CD1c-positive myeloid dendritic cell (primary cell): Measurements from ENCODE around the gene EXT2.

Experiments
- DNase-seq: peaks from one replicate; pipeline ENCODE4 v3.0.0-alpha.2; 2016; ENCODE audit errors: extremely low spot score

Gene EXT2

GRCh38 chr11:44165432-44165831 lies 70.0 kb downstream of the EXT2 start:
- DNase-seq = no peak

- no peak for DNase-seq
These were observed 71.6 kb downstream of the EXT2 start for GRCh38 chr11:44167046-44167445.

- no peak for DNase-seq
These were observed 76.0 kb downstream of the EXT2 start for GRCh38 chr11:44171518-44171917.

- no peak for DNase-seq
These were observed 77.5 kb downstream of the EXT2 start for GRCh38 chr11:44172966-44173365.

DNA sequence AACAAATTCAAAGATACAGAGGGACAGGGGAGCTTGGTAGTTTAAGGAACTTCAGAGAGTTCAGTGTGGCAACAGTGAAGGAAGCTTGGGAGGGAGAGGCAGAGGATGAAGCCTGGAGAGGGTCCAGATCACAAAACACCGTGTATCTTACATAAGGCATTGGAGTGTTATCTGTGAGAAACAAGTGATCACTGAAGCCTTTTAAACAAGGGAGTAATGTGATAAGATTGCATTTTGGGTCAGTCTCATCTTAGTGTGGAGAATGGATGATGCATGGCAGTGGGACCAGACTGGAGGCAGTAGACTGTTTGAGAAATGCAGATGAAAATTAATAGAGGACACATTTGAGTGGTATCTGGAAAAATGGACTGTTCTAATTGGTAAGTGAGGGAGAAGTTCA lies 79.4 kb downstream of the EXT2 start:
- no peak for DNase-seq

DNA sequence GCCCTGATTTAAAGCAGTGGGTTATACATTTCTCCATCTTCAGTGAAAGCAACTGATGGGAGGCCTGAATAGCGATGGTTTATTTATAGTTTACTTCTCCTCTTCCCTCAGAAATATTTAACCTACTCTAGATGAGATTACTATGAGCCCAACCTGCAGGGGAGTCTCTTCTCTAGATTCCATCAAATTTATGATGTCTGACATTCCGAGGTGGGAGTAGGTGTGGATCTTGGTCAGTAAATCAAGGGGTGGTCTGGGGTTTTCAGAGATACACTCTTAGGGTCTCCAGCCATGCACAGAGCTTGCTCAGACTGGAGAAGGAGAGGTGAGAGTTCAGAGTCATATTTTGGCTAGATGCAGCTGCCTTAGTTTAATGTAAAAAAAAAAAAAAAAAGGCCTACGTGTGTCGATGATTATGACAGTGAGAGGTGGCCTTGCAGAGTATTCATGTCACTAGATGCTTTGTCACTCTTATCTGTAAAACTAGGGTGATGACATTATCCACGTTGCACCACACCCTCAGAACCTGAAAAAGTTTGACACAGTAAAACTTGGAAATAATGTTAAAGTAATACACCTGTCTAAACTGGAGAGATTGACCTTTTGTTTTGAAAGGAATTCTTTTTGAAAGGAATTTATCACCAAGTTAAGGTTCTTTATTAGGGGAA lies 81.2 kb downstream of the EXT2 start:
- DNase-seq = no peak

DNA sequence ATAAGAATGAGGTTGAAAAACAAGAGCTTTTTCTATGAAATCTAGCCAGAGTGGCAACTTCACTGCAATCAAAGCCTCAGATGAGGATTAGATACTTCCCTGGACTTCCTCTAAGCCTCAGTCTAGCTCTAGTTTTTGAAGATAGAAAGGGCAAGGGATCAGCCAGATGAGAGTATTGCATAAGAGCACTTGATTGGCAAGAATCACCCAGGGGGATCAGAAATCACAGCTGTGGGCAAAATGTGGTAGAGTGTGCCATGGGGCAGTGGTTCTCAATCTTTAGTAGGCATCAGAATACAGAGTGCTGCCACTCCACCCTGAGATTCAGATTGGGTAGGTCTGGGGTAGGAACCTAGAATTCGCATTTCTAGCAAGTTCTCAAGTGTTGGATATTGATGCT lies 82.4 kb downstream of the EXT2 start:
- no peak for DNase-seq

DNA sequence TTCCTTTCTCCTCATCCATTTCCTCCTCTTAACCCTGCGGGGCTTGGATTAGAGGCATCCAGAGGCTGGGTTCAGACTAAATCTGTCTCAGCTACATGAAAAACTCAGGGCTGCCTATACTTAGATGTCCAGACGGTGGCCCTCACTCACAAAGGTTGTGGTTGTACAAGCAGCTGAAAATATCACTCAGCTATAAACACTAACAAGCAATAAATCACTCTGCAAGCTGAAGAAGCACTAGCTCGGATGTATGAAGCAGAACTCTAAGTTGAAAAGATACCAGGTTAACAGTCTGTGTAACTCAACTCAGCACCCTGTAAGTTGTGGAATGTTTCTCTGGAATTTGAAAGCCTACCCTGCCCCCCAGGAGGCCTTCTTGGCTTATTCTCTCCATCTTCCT lies 82.9 kb downstream of the EXT2 start:
- no peak for DNase-seq

DNA sequence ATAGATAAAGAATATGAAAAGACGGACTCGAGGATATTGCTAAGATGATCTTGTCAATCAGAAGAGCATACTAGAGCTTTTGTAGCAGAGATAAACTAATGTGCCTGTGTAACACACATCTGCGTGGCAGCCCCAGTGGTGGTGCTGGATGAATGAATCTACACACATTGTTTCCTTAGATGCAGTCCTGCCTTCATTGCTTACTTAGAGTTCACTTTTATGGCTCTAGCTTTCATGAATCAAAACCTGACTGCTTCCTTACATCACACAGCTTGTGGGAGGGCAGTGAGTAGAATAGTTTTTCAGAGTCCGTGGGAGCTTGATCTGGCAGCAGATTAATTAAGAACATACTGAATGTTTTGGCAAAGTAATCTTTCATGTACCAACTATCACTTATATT lies 83.7 kb downstream of the EXT2 start:
- DNase-seq = no peak

GRCh38 chr11:44180107-44180506 lies 84.6 kb downstream of the EXT2 start:
- DNase-seq = no peak

- DNase-seq = no peak
These were observed 90.0 kb downstream of the EXT2 start for GRCh38 chr11:44185522-44185921.

GRCh38 chr11:44186321-44186930 lies 90.9 kb downstream of the EXT2 start:
- no peak for DNase-seq

DNA sequence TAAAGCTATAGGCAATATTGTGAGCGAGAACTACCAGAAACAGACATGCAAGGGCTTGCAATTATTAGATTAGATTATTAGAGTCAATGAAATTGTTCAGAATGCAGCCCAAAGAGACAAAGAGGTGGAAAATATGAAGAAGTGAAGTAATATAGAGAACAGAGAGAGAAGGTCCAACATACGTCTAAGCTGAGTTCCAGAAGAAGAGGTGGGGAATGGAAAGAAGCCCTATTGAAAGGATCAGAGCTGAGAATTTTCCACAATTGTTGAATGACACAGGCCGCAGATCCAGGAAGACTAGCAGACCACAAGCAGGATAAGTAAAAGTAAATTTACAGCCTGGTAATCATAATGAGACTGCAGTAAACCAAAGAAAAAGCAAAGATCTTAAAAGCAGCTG lies 93.2 kb downstream of the EXT2 start:
- no peak for DNase-seq

DNA sequence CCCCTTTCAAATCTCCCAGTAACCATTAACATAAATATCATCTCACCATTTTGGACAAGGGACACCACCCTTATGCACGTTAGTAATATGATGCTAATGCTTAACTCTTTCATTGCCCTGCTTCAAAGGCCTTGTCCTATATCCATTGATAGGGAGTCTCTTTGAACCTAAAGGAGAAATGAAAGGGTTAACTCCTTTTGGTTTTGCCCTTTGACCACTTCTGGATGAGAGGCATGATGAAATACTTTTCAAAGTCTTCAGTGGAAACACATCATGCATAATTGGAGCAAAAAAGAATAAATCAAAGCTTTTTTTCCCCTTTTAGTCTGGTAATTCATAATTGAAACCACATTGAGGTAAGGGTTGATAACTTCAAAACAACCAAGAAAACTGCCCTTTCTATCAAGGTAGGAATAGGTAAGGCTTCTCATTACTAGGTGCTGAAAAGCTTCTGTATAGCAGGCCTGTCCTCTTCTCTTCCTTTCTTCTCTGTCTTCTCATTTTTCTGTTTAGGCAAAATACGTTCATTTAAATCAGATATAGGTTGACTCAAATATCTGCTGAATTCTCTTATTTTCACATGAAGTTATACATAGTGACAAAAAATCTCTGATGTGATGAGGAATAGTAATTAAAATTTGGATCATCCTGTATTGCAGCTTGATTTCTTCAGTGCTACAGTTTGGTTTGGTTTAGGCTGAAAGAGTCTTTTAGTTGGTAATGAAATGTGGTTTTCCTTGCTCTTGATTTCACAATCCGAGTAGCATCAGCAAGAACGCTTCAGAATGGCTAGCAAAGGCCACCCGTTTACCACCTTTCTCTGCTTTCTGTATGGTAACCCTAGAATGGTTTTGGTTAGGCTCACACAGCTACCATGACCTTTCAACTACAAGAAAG lies 94.8 kb downstream of the EXT2 start:
- no peak for DNase-seq

DNA sequence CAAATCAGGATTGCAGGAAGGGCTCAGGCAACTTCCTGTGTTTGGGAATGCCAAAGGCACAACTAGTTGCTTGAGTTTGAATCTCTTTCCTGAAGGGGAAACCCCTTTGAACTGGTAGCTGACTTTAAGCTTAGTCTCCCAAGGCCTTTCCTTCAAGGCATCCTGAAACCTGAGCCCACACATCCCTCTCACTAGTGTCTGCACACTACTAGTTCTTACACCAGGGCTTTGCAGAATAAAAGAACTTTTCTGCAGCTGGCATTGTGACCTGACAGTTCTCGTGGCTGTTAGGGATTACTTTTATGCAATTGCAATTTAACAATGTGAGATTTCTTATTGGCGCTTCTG lies 95.4 kb downstream of the EXT2 start:
- DNase-seq = no peak

- no peak for DNase-seq
These were observed 96.0 kb downstream of the EXT2 start for GRCh38 chr11:44191322-44192016.

- no peak for DNase-seq
These were observed 96.5 kb downstream of the EXT2 start for GRCh38 chr11:44192017-44192385.

DNA sequence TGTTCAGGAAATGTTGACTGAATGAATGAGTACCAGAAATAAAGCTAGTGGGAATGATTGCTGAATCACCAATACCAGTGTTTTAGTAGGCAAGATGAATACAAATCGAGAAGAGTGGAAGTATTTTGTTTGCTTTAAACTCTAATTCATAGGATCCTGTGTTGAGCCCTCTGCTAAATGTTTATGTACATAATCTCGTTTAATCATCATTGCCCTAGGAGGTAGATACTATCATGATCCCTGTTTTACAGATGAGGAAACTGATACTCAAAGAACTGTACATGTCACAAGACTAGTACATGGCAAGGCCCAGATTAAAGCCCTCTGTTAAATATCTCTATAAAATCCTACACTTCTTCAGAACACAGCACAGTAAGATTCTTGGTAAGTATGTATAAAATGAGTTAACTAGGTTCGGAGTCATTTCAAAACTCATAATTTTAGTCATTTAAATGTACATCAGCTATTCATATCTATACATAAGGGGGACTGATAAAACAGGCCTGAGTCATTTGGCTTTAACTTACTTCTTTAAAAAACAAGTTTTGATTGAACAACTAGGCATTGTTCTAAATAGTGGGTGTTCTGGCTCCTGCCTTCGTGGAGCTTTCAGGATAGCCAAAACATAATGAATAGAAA lies 97.1 kb downstream of the EXT2 start:
- no peak for DNase-seq

DNA sequence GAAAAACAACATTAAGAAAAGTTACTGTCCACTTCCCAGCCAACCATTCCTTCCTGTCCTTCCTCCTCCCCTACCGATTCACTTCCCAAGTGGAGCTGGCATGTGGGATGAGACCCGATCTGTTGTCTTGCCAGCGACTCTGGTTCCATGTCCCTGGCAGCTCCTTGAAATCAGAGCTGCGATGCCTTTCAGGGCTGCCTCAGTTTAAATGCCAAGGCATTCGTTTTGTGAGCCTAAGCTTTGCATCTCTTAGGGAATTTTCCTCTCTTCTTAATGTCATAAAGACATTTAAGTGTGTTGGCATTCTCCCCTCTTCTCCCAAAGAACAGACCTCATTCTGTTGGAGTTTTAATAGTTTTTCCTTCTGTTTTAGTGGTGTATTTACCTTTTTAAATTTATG lies 98.4 kb downstream of the EXT2 start:
- DNase-seq = no peak

DNA sequence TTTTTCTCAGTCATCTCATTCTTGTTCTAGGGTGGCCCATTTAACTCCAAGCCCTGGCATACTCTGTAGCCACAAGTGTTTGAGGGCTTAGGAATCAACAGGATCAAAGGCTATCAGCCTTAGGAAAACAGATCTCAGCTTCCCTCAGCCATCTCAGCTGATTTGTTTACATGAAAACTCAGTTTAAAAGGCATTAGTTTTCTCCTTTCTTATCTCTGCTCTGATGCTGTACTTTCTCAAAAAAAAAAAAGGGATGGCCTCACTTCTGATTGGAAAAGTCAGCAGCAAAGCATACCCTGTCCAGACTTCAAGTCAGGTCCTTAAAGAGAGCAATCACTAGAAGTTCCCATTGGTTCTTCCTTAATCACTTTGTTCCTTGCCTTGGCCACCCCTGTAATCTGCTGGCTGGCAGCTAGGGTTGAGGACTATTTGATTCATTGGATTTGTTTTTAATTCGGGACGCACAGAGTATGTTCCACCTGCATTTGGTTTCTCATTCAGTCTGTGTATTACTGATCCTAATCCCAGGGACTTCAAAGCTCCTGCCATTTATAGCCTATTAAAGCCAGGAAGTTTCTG lies 102.8 kb downstream of the EXT2 start:
- DNase-seq = no peak

- DNase-seq = no peak
These were observed 103.8 kb downstream of the EXT2 start for GRCh38 chr11:44199298-44199697.

DNA sequence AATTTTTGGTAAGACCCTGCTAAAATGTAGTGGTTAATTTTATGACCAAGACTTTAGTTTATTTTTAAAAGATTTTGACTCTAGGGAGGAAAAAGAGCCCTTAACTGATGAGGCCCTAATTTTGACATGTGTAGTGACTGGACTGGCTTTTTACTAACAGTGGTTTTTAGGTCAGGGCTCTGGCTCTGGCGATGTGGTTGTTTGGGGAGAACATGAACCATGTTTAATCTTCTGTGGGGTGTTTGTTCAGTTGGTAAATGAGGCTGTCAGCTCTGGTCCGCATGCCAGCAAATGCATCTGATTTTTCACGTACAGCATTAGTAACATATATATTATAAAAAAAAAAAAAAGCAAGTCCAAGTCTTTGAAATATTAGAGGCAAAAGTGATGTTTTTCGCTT lies 104.3 kb downstream of the EXT2 start:
- no peak for DNase-seq
